ENCODE results near the gene THRAP3. TPM values are rescaled to one million over a fixed set of nuclear protein-coding genes. Genes with fewer than 3 reads are reported as not detected.

The THRAP3 gene
- polyA plus RNA-seq, 1 of the 3 experiments (the other 2 are of a cell fraction) = 33.7 TPM

GRCh38 chr1:36286802-36287201 is 62.6 kb downstream of the THRAP3 start:
- Histone ChIP-seq H3K27me3 (ENCODE audit: insufficient read depth) (no peaks in the 10 kb centered on the region), H3K79me2 (ENCODE audit: insufficient read depth) (peaks cover 80% of the 10 kb centered on the region), H3K27ac (ENCODE audit: low read depth in 2 of 2, low read length in 1 of 2) (no peak overlapping the region; a peak in 1 of 4 replicates), H3K4me3 (ENCODE audit: low read depth in 2 of 2, low read length in 1 of 2) (no peak overlapping the region), H3F3A (replicated peaks; ENCODE audit: insufficient read depth) (peaks cover 34% of the 10 kb centered on the region), H3K9me2 (no peaks in the 10 kb centered on the region), H2AFZ (ENCODE audit: low read depth) (no peak overlapping the region), H4K20me1 (ENCODE audit: insufficient read depth) (peaks cover 34% of the 10 kb centered on the region), H3K4me1 (ENCODE audit: control insufficient read depth in 1 of 2, insufficient read depth in 2 of 2, low read depth in 1 of 2, low read length in 1 of 2) (peaks cover 0 to 29% of the 10 kb centered on the region in 2 experiments; a peak in 3 of 4 replicates), H3K9me3 (no peaks in the 10 kb centered on the region), H3K36me3 (replicated peaks in 1 of 2; ENCODE audit: control insufficient read depth in 1 of 2, insufficient read depth in 2 of 2, low read length in 1 of 2) (peaks cover 71 to 77% of the 10 kb centered on the region in 2 experiments), H3K9ac (no peak overlapping the region), H3K4me2 (no peak overlapping the region)
- DNase-seq = no peak
- no peak for TF ChIP-seq SIN3A (IDR thresholded peaks at IDR 0.05; ENCODE audit: borderline replicate concordance, low read depth, low read length)
- no peak for TF ChIP-seq RAD21 (IDR thresholded peaks at IDR 0.05; ENCODE audit: low read length)
- no peak for TF ChIP-seq EZH2phosphoT487 (IDR thresholded peaks at IDR 0.05; ENCODE audit: borderline replicate concordance, low read depth)
- TF ChIP-seq FOSL2 (IDR thresholded peaks at IDR 0.05; ENCODE audit: borderline replicate concordance, low read depth) = no peak
- TF ChIP-seq EP300 (IDR thresholded peaks at IDR 0.05; ENCODE audit: borderline replicate concordance in 1 of 2, low read depth in 1 of 2, low read length in 1 of 2) = no peak
- no peak for TF ChIP-seq MXI1 (IDR thresholded peaks at IDR 0.05; ENCODE audit: low read depth, low read length)
- no peak for TF ChIP-seq MAX (IDR thresholded peaks at IDR 0.05; ENCODE audit: low read depth)
- no peak for TF ChIP-seq GABPA (IDR thresholded peaks at IDR 0.05; ENCODE audit: low read depth)
- TF ChIP-seq PBX3 (IDR thresholded peaks at IDR 0.05) = no peak
- no peak for TF ChIP-seq RCOR1 (IDR thresholded peaks at IDR 0.05; ENCODE audit: low read length)
- no peak for TF ChIP-seq FOXM1 (IDR thresholded peaks at IDR 0.05; ENCODE audit: low read depth)
- no peak for TF ChIP-seq SMC3 (IDR thresholded peaks at IDR 0.05; ENCODE audit: low read depth, low read length)
- no CpG with 5 or more reads among the region's 13 CpGs for WGBS (ENCODE audit: low lambda C conversion rate)
- ChIA-PET POLR2A (no interaction called here), CTCF (interaction anchor here (0.6 to 10.3 kb wide), 10 partner anchors 14 to 190 kb away, joined by 3 to 103 read pairs (median 8); partner anchors contain the start of genes EVA1B, SH3D21 and TRAPPC3)

- Histone ChIP-seq H4K20me1 (ENCODE audit: insufficient read depth) (peaks cover 28% of the 10 kb centered on the region), H3F3A (replicated peaks; ENCODE audit: insufficient read depth) (peaks cover 27% of the 10 kb centered on the region), H3K36me3 (replicated peaks in 1 of 2; ENCODE audit: control insufficient read depth in 1 of 2, insufficient read depth in 2 of 2, low read length in 1 of 2) (peaks cover 77 to 83% of the 10 kb centered on the region in 2 experiments), H3K9me2 (no peaks in the 10 kb centered on the region), H3K27me3 (ENCODE audit: insufficient read depth) (no peaks in the 10 kb centered on the region), H3K9ac (no peak overlapping the region), H3K27ac (ENCODE audit: low read depth in 2 of 2, low read length in 1 of 2) (no peak overlapping the region; a peak in 1 of 4 replicates), H3K4me1 (ENCODE audit: control insufficient read depth in 1 of 2, insufficient read depth in 2 of 2, low read depth in 1 of 2, low read length in 1 of 2) (peaks cover 0 to 27% of the 10 kb centered on the region in 2 experiments; a peak in 3 of 4 replicates), H3K9me3 (no peaks in the 10 kb centered on the region), H2AFZ (ENCODE audit: low read depth) (no peak overlapping the region), H3K4me2 (no peak overlapping the region), H3K79me2 (ENCODE audit: insufficient read depth) (peaks cover 78% of the 10 kb centered on the region), H3K4me3 (ENCODE audit: low read depth in 2 of 2, low read length in 1 of 2) (no peak overlapping the region)
- CTCF ChIA-PET = interaction anchor here (1.1 to 10.3 kb wide), 6 partner anchors 13 to 188 kb away, joined by 4 to 103 read pairs (median 9); partner anchors contain the start of gene TRAPPC3
- POLR2A ChIA-PET = interaction anchor here (0.9 kb wide), 1 partner anchor 54 kb away, joined by 3 read pairs; no protein-coding TSS in a partner anchor
- TF ChIP-seq TEAD4 (IDR thresholded peaks at IDR 0.05; ENCODE audit: borderline replicate concordance, insufficient read depth) = no peak
- TF ChIP-seq SMC3 (IDR thresholded peaks at IDR 0.05; ENCODE audit: low read depth, low read length) = no peak
- TF ChIP-seq MEF2A (IDR thresholded peaks at IDR 0.05; ENCODE audit: borderline replicate concordance, low read depth) = no peak
- no peak for TF ChIP-seq FOXJ3 (CRISPR knock-in tag; IDR thresholded peaks at IDR 0.05)
- TF ChIP-seq JUND (IDR thresholded peaks at IDR 0.05) = no peak
- TF ChIP-seq IRF3 (IDR thresholded peaks at IDR 0.05; ENCODE audit: low read depth, low read length) = no peak
- TF ChIP-seq CHD2 (IDR thresholded peaks at IDR 0.05; ENCODE audit: low read length, partially characterized antibody) = no peak
- no peak for TF ChIP-seq RCOR1 (IDR thresholded peaks at IDR 0.05; ENCODE audit: low read length)
- TF ChIP-seq RAD21 (IDR thresholded peaks at IDR 0.05; ENCODE audit: low read length) = no peak
- TF ChIP-seq PBX3 (IDR thresholded peaks at IDR 0.05) = no peak
- TF ChIP-seq ZBTB33 (IDR thresholded peaks at IDR 0.05; ENCODE audit: borderline replicate concordance, low read depth) = no peak
- TF ChIP-seq ELF1 (IDR thresholded peaks at IDR 0.05) = no peak
- no peak for TF ChIP-seq POLR2AphosphoS5 (IDR thresholded peaks at IDR 0.05; ENCODE audit: low read depth, low read length)
- no peak for TF ChIP-seq TCF12 (IDR thresholded peaks at IDR 0.05)
- TF ChIP-seq NFIC (IDR thresholded peaks at IDR 0.05; ENCODE audit: borderline replicate concordance) = no peak
- no peak for TF ChIP-seq YY1 (IDR thresholded peaks at IDR 0.05; ENCODE audit: low read depth)
- WGBS (ENCODE audit: low lambda C conversion rate) = 98% methylated on average over 5 of the region's 5 CpGs
- DNase-seq = no peak
Measured at GRCh38 chr1:36287595-36287994, 63.4 kb downstream of the THRAP3 start.
